UCSD-AML1 (cell line): Measurements from ENCODE around the gene RBFOX2.

ENCODE experiments used
- DNase-seq: peaks from one replicate; lab custom pipeline; 2025; ENCODE audit not compliant: unreplicated experiment; lab: John Stamatoyannopoulos, UW

The RBFOX2 gene

DNA sequence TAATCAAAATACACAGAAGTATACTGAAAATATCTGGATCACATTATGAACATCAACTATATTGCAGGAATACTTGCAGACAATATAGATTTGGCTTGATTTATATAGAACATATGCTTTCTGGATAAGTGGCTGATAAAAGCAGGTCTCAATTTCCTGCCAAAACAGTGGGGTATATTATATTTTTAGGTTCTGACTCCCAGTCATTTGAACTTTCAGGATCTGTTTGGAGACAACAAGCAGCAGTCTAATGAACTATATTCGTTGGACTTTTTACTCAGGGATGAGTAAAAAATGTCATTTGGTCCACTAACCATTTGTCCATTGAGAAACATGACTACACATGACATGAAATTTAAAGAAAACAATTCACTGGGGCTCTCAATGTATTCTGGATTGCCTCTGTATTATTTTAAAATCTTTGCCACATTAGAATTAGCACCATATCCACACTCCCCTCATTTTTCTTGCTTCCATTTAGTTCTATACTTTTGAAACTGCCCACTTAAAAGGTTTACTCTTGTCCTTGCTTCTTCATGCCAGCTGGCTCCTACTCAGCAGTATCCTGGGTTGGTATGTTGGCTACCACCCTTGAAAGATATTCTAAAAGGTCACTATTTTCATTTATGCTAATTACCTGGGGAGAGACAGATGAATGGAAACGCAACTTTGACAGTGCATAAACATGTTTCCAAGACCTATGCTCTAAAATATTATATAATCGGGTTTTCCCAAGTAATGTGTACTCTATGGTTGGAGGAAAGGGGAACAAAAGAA, 157.9 kb downstream of the RBFOX2 start:
- no peak for DNase-seq

DNA sequence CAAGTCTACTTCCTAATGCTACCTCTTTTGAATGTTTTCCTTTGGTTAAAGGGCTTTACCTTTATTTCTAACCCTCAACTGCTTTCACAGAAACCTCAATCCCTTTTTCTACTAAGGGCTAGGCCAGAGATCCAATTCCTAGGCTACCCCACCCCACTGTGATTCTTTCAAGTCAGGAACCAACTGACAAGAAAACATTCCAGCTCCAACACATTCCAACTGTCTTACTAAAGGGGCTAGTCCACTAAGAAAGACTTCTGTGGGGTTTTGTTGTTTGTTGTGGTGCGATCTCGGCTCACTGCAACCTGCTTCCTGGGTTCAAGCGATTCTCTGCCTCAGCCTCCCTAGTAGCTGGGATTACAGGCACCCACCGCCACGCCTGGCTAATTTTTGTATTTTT, 159.7 kb downstream of the RBFOX2 start:
- DNase-seq, result no peak

DNA sequence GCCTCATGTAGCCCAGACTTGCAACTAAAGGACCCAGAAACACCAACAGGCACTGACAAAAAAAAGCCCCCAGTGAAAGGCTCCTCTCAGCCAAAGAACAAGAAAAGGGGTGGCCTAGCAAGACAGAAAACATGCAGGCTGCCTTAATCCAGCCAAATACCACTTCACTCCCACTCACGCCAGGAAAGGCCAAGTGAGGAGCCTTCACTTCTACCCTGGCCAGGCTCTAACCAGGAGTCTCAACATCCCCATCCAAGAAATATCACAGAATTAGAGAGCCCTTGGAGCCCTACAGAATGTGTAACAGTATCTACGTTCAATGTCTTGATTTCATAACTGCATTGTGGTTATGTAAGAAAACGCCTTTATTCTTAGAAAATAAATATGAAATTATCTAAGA, 162.0 kb downstream of the RBFOX2 start:
- no peak for DNase-seq

DNA sequence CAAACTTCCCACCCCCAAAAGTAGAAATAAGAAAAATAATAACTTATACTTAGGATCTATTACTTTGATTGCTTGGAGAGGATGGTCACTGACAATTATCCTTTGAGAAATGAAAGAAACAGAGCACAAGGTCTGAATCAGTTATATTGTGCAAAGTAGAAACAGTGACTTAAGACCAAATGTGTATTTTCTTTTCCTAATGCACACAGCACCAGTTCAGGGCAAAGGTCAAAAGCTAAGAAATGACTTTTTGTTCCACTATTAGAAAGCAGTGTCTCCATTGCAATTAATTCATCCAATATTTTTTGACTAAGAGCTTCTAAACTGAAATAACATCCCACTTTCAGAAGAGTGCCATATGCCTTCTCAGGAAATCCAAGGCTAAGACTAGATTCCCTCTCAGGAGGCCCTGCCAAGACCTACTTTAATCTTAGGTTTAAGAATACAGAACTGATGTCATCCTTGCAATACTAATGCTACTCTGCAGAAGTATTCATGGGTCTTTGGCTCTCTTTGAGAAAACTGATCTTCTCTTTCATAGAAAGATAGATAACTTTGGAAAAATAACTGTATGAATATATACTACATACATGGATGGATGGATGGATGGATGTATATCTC, 164.0 kb downstream of the RBFOX2 start:
- no peak for DNase-seq

DNA sequence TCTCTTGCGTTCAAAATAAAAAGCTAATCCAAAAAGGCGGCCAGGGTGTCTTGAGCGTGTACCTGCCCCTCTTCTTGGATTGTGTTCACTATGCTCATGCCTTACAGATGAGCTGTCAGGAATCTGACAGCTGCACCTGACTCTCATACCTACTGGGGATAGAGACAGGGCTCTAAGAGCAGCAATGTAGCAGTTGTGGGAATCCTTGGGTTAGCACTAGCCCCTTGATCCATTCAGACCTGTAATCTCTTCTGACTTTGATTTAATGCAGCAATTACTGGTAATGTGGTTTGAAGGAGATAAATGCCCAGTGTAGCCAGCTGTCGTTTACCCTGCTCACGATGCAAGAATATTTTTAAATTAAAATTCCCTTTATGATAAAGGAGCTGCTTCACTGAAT, 165.2 kb downstream of the RBFOX2 start:
- no peak for DNase-seq

DNA sequence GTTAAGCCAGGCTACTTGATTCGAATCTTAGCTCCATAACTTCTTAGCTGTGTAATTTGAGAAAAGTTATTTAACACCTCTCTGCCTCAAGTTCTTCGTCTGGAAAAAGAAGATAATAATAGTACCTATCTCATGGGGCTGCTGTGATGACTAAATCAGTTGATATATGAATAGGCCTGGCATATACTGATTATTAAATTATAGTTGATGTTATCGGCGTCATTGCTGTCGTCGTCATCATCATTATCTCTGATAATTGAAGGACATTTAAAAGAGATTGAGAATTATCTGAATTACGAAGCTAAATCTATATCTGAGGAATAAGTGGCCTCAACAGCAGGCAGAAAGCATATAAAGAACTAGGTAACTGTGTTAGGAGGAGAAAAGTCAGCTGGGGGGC, 165.9 kb downstream of the RBFOX2 start:
- no peak for DNase-seq

DNA sequence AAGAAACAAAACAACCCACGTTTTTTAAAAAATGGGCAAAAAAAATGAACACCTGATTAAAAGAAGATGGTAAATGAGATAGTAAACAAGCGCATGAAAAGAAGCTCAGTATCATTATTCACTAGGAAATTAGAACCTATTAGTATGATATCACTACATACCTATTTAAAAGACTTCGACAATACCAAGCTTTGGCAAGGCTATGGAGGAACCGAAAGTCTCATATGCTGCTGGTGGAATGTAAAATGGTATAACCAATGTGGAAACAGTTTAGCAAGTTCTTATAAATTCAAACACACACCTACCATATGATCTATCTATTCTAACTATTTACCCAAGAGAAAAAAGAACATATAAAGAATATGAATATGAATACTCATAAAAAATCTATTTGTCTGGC, 167.2 kb downstream of the RBFOX2 start:
- no peak for DNase-seq

DNA sequence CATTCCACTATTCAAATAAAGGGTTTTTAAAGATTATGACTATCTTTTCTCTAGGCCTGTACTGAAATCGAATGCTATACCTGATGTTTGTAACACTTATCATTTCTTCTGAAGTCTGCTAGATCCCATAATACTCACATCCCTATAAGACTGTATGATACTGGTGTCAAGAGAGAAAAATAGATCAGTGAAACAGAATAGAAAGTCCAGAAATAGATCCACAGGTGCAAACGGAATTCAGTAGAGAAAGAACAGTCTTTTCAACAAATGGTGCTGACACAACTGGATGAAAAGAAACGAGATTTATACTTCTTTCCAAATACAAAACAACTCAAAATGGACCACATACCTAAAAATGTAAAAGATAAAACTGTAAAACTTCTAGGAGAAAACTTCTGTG, 167.8 kb downstream of the RBFOX2 start:
- no peak for DNase-seq

DNA sequence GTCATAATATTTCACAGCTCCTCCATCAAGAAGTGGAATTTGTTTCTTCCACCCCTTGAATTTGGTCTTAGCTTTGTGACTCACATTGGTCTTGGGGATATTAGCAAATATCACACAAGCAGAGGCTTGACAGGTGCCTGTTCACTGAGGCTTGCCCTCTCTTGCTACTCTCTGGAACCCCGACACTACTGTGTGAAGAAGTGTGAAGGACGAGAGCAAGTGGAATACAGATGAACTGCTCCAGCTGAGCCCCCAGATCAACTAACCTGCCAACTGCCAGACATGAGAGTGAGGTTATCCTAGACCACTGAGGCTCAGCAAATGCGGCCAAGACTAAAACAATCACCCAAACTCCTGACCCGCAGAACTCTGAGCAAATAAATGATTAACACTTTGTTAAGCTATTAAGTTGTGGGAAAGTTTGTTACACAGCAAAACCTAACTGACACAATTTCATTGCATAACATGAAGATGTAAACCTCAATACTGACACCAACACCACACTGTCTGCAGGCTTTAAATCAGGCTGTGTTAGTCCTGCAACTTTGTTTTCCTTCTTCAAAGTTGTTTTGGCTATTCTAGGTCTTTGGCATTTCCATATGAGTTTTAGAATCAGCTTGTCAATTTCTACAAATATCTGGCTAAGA, 168.4 kb downstream of the RBFOX2 start:
- no peak for DNase-seq

DNA sequence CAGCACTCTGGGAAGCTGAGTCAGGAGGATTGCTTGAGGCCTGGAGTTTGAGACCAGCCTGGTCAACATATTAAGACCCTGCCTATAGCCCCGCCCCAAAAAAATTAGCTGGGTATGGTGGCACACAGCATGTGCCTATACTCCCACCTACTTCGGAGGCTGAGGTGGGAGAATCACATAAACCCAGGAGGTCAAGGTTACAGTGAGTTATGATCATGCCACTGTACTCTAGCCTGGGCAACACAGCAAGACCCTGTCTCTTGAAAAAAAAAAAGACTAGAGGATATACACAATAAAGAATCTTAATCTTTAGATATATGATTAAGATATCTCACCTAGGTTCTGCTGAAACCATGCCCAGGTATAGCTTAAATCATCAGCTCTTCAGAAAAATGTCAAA, 174.3 kb downstream of the RBFOX2 start:
- DNase-seq, result no peak

DNA sequence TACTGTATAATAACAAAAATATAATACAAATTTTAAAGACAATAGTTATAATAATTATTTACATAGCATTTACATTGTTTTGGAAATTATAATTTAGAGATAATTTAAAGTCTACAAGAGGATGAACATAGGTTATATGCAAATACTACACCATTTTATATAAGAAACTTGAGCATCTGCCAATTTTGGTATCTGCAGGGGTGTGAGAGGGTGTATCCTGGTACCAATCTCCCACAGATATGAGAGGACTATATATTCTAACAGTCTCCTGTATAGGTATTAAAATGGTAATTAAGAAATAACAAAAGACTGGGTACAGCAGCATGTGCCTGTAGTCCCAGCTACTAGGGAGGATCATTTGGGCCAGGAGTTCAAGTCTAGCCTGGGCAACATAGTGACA, 176.5 kb downstream of the RBFOX2 start:
- DNase-seq, result no peak

DNA sequence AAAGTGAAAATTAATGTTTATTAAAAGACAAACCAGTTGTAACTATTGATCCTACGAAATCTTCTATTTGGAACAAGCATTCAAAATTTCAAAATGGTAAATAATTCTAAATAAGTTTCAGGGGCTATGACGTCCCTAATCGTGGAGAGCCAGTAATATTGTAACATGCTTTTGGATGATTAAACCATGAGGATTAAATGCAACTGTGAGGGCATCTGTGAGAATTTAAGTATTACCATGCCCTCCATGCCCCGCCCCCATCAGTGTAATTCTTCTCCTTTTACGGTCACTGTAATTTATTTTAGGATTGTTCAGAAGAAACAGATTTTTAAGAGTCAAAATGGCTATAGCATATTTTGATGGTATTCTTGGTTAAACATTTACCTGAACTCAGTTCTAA, 177.8 kb downstream of the RBFOX2 start:
- no peak for DNase-seq

DNA sequence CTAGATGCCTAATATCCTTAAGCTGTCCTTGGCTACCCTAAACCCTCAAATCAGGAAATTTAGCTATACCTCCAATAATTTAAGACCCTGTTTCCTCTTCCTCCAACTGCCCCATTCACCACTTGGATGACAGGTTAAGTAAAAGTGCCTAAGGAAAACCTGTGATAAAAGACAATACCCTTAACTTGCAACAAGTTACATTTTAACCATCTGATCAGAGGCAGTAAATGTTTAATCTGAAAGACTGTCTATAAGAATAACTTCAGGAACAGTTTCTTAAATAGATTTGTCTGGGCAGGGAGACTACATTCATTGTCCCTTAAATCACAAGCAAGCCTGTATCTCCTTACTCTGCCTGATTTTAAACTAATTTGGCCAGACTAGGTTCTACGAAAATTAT, 181.8 kb downstream of the RBFOX2 start:
- no peak for DNase-seq

DNA sequence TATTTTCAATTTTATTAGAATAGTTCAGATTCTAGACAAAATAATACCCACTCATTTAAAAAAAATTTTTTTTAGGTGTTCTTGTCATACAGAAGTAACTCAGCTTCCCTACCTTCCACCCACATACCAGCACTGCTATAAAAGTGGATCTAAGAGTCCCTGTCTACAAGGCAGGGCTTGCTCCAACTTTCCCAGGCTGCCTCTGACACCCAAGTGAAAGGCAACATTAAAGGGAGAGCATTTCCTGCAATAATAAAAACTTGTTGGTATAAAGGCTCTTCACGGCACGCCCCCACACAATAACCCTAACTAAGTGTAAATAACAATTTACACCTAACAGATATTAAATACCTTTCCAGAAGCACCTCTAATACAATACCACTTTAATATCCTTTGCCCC, 183.7 kb downstream of the RBFOX2 start:
- no peak for DNase-seq

DNA sequence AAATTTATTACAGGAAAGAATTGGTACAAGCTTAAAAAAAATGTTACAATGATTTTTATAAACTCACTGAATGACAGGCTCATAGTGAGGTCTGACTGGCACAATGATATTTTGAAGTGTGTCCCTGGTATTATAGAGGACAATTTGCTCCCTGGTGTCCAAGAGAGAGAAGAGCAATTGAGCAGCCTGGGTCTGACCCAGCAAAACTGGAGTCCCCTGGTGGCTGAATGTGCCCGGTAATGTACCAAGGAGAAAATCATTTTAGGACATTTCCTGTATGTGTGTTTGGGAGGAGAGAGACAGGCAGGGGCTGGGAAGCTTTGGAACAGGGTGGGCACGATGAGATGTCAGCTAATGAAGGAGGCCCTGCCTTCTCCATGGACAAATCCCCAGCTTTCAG, 185.7 kb downstream of the RBFOX2 start:
- peak; percentile 35 for DNase-seq

DNA sequence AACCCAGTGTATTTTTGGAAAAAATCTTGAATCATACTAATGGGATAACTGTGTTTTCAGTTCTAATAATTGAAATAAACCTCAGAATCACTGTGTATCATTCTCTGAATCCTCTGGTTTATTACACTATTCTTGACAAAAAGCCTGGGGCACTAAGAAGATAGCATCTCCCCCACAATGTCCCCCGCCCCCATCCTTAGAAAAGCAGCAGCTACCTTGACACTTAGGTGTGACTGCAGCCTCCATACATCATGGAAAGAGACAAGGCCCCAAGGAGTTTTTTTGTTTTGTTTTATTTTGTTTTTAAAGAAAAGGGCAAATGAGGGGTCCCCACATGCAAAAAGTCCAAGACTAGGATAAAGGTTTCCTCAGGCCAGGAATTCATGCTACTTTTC, 186.1 kb downstream of the RBFOX2 start:
- DNase-seq, result no peak

DNA sequence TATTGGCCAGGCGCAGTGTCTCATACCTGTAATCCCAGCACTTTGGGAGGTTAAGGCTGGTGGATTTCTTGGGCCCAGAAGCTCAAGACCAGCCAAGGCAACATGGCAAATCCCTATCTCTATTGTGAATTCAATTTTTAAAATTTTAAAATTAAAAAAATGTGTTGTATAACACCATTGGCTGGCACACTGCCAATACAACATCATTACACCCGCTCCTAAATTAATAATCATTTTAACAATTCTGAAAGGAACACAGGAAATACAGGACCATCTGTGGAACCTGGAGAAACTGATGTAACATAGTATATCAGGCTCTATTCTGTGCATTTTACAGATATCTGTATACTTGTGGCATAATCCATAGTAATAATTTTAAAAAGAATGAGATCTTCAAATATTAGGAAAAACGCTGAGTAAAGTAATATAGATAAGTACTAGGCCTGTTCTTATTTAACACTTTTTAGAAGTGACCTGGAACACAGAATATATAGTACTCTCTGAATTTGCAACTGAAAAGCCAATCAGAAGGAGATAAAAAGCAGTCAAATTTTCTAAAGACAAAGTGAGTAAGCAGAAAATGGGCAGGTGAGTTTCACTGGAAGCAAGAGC, 186.6 kb downstream of the RBFOX2 start:
- DNase-seq, result no peak

DNA sequence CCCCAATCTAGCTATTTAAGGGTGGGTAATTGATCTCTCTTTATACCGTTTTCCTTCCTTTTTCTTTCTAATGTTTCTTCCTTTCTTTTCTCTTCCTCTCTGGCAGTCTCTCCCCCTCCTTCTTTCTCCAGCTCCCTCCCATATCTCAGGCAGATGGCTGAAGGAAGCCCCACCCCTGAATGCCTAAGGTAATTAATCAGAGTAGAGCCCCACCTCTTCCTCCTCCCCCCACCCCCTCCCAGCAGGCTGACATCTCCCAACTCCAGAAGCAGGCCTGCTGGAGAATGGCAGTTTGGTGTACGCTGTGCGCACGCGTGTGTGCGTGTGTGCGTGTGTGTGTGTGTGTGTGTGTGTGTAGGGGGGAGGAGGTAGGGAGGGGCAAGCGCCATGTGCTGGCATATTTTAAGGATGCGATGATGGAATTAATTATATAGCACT, 188.3 kb downstream of the RBFOX2 start:
- DNase-seq, result peak; percentile 61

DNA sequence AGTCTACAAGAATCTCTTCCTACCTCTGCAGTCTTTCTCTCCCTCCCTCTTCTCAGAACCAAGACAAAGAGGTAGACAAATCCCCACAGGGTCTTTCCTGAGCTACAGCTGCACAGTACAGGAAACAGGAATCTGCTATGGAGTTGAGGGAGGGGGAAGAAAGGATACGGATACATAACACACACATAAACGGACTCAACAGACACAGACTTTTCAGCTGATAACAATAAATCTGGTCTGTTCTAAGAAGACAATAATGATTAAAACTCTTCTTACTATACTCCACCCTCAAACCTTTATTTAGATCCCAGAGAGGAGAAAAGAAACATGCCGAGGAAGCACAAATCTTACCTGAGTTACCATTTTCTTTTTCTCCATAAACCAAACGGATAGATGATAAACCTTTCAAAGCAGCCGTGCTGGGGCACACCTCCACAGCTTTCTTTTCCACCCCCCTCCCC, 188.8 kb downstream of the RBFOX2 start:
- no peak for DNase-seq

DNA sequence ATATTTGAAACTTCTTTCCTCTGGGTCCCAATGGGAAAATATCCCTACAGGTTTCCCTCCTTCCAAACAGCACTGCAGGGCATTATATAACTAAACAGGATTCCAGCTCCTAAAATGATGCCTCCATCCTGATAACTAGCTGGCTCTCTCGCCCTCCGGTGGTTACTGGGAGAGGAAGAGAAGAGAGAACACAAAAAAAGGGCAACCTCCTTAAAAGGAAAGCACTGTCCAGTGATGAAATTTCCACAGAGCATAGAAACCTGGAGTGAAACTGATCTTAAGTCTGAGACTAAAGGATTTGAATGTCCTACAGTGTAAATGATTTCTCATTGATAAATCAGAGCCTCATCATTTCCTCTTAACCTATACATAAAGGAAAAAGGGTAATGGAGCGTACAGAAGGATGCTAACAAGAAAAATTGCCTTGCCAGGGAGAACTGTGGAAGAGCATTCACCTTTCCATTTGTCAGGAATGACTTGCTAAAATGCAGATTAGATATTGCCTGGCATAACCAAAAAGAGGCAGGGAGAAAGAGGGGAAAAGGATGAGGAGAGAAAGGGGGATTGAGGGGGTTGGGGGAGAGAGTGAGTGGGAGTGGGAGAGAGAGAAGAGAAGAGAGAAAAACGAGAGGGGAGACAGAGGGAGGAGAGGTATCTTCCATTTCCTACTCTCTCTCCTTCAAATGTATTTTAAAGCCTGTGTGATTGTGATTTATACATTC, 189.6 kb downstream of the RBFOX2 start:
- DNase-seq, result no peak

DNA sequence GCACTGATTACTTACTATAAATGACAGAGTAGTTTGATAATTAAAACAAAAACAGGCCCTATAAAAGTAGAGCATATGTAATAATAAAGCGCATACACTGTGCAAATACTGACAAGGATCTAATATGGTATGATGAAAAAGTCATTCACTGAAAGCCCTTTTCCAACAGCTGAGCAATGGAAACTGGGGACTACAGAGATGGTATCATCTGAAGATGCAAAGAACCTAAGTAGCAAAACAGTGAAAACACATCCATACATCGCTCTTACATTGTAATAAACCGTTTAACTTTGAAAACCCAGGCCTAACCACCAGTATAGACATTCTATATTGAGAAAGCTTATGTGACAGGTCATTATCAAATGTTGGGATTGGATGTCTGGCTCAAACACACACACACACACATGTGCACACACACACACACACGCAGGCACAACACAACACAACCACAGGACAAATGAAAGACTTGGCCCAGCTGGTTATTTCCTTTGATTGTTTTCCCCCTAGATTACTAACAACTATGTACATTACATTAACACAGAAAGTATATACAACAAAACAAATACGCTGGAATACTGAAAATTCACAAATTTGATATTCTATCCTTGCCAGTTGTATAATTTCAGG, 191.4 kb downstream of the RBFOX2 start:
- DNase-seq, result no peak
